ENCODE results near the gene RAB5A. TPM values are rescaled to one million over a fixed set of nuclear protein-coding genes. Genes with fewer than 3 reads are reported as not detected.

The RAB5A gene
- total RNA-seq, 4 donors from 2014 or later, result 82.4 to 108 (median 94.4) TPM

- no peaks in the 10 kb centered on the region for H3K36me3 ChIP-seq
- 81% methylated on average over 2 of the region's 2 CpGs for WGBS
Observed at GRCh38 chr3:19994796-19995195, 47.9 kb downstream of the RAB5A start.

GRCh38 chr3:19997502-19997901, 50.6 kb downstream of the RAB5A start:
- H3K9me3 ChIP-seq, result no peaks in the 10 kb centered on the region
- no peaks in the 10 kb centered on the region for H3K36me3 ChIP-seq
- no peak overlapping the region for H3K27ac ChIP-seq
- DNase-seq (ENCODE audit: low spot score in 2 of 2), result no peak
- TF ChIP-seq EP300 (IDR thresholded peaks at IDR 0.05) (no peak), POLR2AphosphoS5 (IDR thresholded peaks at IDR 0.05) (no peak)
- TF ChIP-seq, protein P1, sequence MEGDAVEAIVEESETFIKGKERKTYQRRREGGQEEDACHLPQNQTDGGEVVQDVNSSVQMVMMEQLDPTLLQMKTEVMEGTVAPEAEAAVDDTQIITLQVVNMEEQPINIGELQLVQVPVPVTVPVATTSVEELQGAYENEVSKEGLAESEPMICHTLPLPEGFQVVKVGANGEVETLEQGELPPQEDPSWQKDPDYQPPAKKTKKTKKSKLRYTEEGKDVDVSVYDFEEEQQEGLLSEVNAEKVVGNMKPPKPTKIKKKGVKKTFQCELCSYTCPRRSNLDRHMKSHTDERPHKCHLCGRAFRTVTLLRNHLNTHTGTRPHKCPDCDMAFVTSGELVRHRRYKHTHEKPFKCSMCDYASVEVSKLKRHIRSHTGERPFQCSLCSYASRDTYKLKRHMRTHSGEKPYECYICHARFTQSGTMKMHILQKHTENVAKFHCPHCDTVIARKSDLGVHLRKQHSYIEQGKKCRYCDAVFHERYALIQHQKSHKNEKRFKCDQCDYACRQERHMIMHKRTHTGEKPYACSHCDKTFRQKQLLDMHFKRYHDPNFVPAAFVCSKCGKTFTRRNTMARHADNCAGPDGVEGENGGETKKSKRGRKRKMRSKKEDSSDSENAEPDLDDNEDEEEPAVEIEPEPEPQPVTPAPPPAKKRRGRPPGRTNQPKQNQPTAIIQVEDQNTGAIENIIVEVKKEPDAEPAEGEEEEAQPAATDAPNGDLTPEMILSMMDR (IDR thresholded peaks at IDR 0.05), result no peak
- no peaks in the 10 kb centered on the region for H3K4me1 ChIP-seq
- H3K4me3 ChIP-seq, result no peak overlapping the region
- WGBS, result 92% methylated on average over 4 of the region's 4 CpGs
- H3K27me3 ChIP-seq, result no peaks in the 10 kb centered on the region

More at GRCh38 chr3:19994796-19995195, 47.9 kb downstream of the RAB5A start:
- H3K27ac ChIP-seq, result no peak overlapping the region
- TF ChIP-seq EP300 (IDR thresholded peaks at IDR 0.05) (no peak), POLR2AphosphoS5 (IDR thresholded peaks at IDR 0.05) (no peak), POLR2A (IDR thresholded peaks at IDR 0.05) (no peak)
- TF ChIP-seq, protein P1 (IDR thresholded peaks at IDR 0.05), result no peak
- no peak for DNase-seq (ENCODE audit: low spot score in 2 of 2)
- no peaks in the 10 kb centered on the region for H3K4me1 ChIP-seq
- H3K9me3 ChIP-seq, result no peaks in the 10 kb centered on the region
- no peaks in the 10 kb centered on the region for H3K27me3 ChIP-seq
- no peak overlapping the region for H3K4me3 ChIP-seq

GRCh38 chr3:20001932-20002331, 55.0 kb downstream of the RAB5A start:
- H3K27ac ChIP-seq, result no peak overlapping the region
- no peaks in the 10 kb centered on the region for H3K36me3 ChIP-seq
- DNase-seq (ENCODE audit: low spot score in 2 of 2), result no peak
- H3K4me3 ChIP-seq, result no peak overlapping the region
- TF ChIP-seq EP300 (IDR thresholded peaks at IDR 0.05), result no peak
- TF ChIP-seq, protein P1 (IDR thresholded peaks at IDR 0.05), result no peak
- TF ChIP-seq POLR2AphosphoS5 (IDR thresholded peaks at IDR 0.05), result no peak
- TF ChIP-seq POLR2A (IDR thresholded peaks at IDR 0.05), result no peak
- no peaks in the 10 kb centered on the region for H3K9me3 ChIP-seq
- no peaks in the 10 kb centered on the region for H3K4me1 ChIP-seq
- 62% methylated on average over 3 of the region's 3 CpGs for WGBS
- H3K27me3 ChIP-seq, result no peaks in the 10 kb centered on the region

DNA sequence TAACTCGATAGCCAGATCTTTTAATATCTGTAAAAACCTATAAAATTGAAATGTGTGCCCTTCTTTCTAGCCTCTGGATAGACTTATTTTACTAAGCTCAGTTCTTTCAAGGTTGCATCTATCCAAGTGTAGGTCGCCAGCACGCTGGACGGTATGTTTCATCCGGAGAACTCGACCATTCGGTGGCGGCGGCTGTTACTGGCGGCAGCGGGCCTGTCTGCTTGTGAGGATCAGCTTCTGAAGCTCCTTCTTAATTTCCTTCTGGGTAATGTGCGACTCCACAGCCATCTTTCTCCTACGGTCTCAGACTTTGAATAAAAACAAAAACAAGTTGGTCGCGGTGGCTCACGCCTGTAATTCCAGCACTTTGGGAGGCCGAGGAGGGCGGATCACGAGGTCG, 61.1 kb downstream of the RAB5A start:
- TF ChIP-seq EP300 (IDR thresholded peaks at IDR 0.05) (no peak), POLR2A (IDR thresholded peaks at IDR 0.05) (no peak), POLR2AphosphoS5 (IDR thresholded peaks at IDR 0.05) (no peak)
- TF ChIP-seq, protein P1 (IDR thresholded peaks at IDR 0.05), result no peak
- Histone ChIP-seq H3K4me3 (no peak overlapping the region), H3K4me1 (no peaks in the 10 kb centered on the region), H3K36me3 (no peaks in the 10 kb centered on the region), H3K27me3 (no peaks in the 10 kb centered on the region), H3K27ac (no peak overlapping the region), H3K9me3 (no peaks in the 10 kb centered on the region)
- DNase-seq (ENCODE audit: low spot score in 2 of 2), result no peak
- WGBS, result 95% methylated on average over 20 of the region's 20 CpGs

GRCh38 chr3:20008646-20009045, 61.7 kb downstream of the RAB5A start:
- TF ChIP-seq POLR2AphosphoS5 (IDR thresholded peaks at IDR 0.05) (no peak), POLR2A (IDR thresholded peaks at IDR 0.05) (no peak), EP300 (IDR thresholded peaks at IDR 0.05) (no peak)
- TF ChIP-seq, protein P1 (IDR thresholded peaks at IDR 0.05), result no peak
- Histone ChIP-seq H3K27ac (no peak overlapping the region), H3K36me3 (no peaks in the 10 kb centered on the region), H3K4me3 (no peak overlapping the region), H3K9me3 (no peaks in the 10 kb centered on the region), H3K4me1 (no peaks in the 10 kb centered on the region), H3K27me3 (no peaks in the 10 kb centered on the region)
- DNase-seq (ENCODE audit: low spot score in 2 of 2), result no peak
- WGBS, result 74% methylated on average over 2 of the region's 2 CpGs

Data from suprapubic skin (tissue), 4 donors.